Liver (tissue), 3 donors: ENCODE results near the gene MAX.

Experiments
- ATF3 ChIP-seq: IDR thresholded peaks from 2 replicates; pipeline ENCODE4 v1.6.1; 2016; ENCODE audit warnings: antibody characterized with exemption
- CTCF ChIP-seq: fragments of 150-350 bp; IDR thresholded peaks from 2 replicates; pipeline ENCODE4 v1.5.1; 2017; ENCODE audit warnings: improper control_type of control experiment, low read depth, low read length; ENCODE audit not compliant: missing input control
- EGR1 ChIP-seq, 2 donors: IDR thresholded peaks; 2 replicates each; pipeline ENCODE4 v1.6.1; 2016 to 2018; ENCODE audit warnings: antibody characterized with exemption in 2 of 2, low read depth in 2 of 2
- FOXA1 ChIP-seq: IDR thresholded peaks from 2 replicates; pipeline ENCODE4 v1.6.1; 2016; ENCODE audit warnings: antibody characterized with exemption
- JUND ChIP-seq, 2 donors: IDR thresholded peaks; 2 replicates each; pipeline ENCODE4 v1.6.1; 2016; ENCODE audit warnings: antibody characterized with exemption in 2 of 2
- MAX ChIP-seq: IDR thresholded peaks from 2 replicates; pipeline ENCODE4 v1.6.1; 2016; ENCODE audit warnings: antibody characterized with exemption
- RAD21 ChIP-seq, 2 donors: IDR thresholded peaks; 2 replicates each; pipeline ENCODE4 v1.6.1; 2016; ENCODE audit warnings: antibody characterized with exemption in 2 of 2, mild to moderate bottlenecking in 2 of 2
- REST ChIP-seq: IDR thresholded peaks from 2 replicates; pipeline ENCODE4 v1.6.1; 2016; ENCODE audit warnings: antibody characterized with exemption, mild to moderate bottlenecking
- RXRA ChIP-seq, 2 donors: IDR thresholded peaks; 2 replicates each; pipeline ENCODE4 v1.6.1; 2017 to 2018; ENCODE audit warnings: antibody characterized with exemption in 2 of 2, mild to moderate bottlenecking in 1 of 2
- SP1 ChIP-seq: IDR thresholded peaks from 2 replicates; pipeline ENCODE4 v1.6.1; 2018; ENCODE audit warnings: antibody characterized with exemption, mild to moderate bottlenecking
- TAF1 ChIP-seq: conservative IDR thresholded peaks from 2 replicates; pipeline ENCODE4 v1.6.1; 2016; ENCODE audit warnings: antibody characterized with exemption, mild to moderate bottlenecking
- YY1 ChIP-seq: IDR thresholded peaks from 2 replicates; pipeline ENCODE4 v1.6.1; 2016; ENCODE audit warnings: antibody characterized with exemption, mild to moderate bottlenecking
- donor health status: healthy.
- donor health status: healthy.

- no peak for TF ChIP-seq CTCF
- no peak for TF ChIP-seq FOXA1
- no peak for TF ChIP-seq REST
- no peak for TF ChIP-seq RAD21 (IDR thresholded peaks at IDR 0.05)
- no peak for TF ChIP-seq MAX
- TF ChIP-seq YY1: no peak
- TF ChIP-seq EGR1 (IDR thresholded peaks at IDR 0.05; ENCODE audit: low read depth in 2 of 2): no peak
- no peak for TF ChIP-seq TAF1
- no peak for TF ChIP-seq ATF3
- no peak for TF ChIP-seq RXRA (IDR thresholded peaks at IDR 0.05)
- no peak for TF ChIP-seq SP1
- no peak for TF ChIP-seq JUND (IDR thresholded peaks at IDR 0.05)
Observed at GRCh38 chr14:65045709-65046108, 56.6 kb downstream of the MAX start.
